Peyer's patch (tissue), 4 donors: ENCODE measurements around the gene HNRNPA2B1. TPM values are rescaled to one million over a fixed set of nuclear protein-coding genes. Genes with fewer than 3 reads are reported as not detected.
"Not testable (repeated sequence)": the region's sequence is repeated elsewhere in the genome, so short reads cannot be mapped to it uniquely, and the experiment has no call there.

Experiments used
- DNase-seq, 3 donors: peaks; one replicate each; pipeline ENCODE4 v3.0.0-alpha.2; 2017 to 2019
- H3K27ac ChIP-seq, 4 donors: fragments of 200-600 bp; sonication (generic); one replicate each; pipeline ENCODE4 v1.5.1; 2016 to 2019
- H3K27me3 ChIP-seq, 2 donors: fragments of 200-600 bp; sonication (generic); one replicate each; pipeline ENCODE4 v1.5.1; 2019
- H3K36me3 ChIP-seq, 3 donors: fragments of 200-600 bp; sonication (generic); one replicate each; pipeline ENCODE4 v1.5.1; 2016 to 2019
- H3K4me1 ChIP-seq, 4 donors: fragments of 200-600 bp; sonication (generic); one replicate each; pipeline ENCODE4 v1.5.1; 2016 to 2019
- H3K4me3 ChIP-seq, 4 donors: fragments of 200-600 bp; sonication (generic); 1 replicate in 3 of 4; 2 replicates in 1 of 4; pipeline ENCODE4 v1.5.1; 2016 to 2019; ENCODE audit warnings: mild to moderate bottlenecking in 1 of 4
- H3K9me3 ChIP-seq, 4 donors: fragments of 200-600 bp; sonication (generic); one replicate each; pipeline ENCODE4 v1.5.1; 2016 to 2019; ENCODE audit warnings: mild to moderate bottlenecking in 1 of 4
- POLR2A ChIP-seq, 2 donors: fragments of 450-650 bp; IDR thresholded peaks; one replicate each; pipeline ENCODE4 v1.5.1; 2017; ENCODE audit warnings: antibody characterized with exemption in 2 of 2, mild to moderate bottlenecking in 2 of 2, moderate library complexity in 2 of 2
- total RNA-seq, 4 donors: library from RNA; depleted of rRNA; stranded (reverse); fragments of >200 nt; gene quantifications; one replicate each; pipeline ENCODE4 v1.1.0, GENCODE V29; 2016
- TF ChIP-seq, protein P1 (sequence below), 6 experiments: fragments of 450-650 bp in 4 of 6; fragments of 200-600 bp in 2 of 6; sonication (generic) in 1 of 6; IDR thresholded peaks; one replicate each; pipeline ENCODE4 v1.5.1; 2017 to 2019; ENCODE audit warnings: antibody characterized with exemption in 6 of 6, mild to moderate bottlenecking in 3 of 6, moderate library complexity in 1 of 6

The HNRNPA2B1 gene
- total RNA-seq, 4 donors from 2014 or later = 184 to 526 (median 228) TPM

DNA sequence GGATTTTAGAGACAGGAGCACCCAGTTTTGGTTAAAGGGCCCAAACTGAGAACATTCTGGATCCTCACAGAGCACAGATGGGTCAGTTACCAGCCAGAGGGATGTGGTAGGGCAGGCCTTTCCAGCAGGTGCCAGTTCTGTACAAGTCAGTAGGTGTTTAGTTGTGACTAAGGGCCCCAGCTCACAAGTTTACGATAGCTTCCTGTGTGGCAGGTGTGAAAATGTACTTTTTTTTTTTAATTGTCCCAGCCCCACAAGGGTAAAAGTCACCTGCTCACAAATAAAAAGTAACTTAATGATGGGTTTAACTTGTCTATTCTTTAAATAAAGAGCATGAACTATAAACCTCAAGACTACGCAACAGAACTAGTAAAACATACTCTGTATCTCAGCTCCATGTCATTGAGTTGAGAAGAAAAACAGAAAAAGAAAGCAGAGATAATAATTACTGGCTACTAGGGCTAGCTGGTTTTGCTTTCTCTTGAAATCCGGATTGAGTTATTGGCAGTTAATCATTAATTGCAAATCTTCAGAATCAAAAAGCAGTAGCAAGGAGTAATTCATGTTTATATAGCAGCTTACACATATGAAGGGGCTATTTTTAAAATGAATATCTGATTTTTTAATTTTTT is 33.1 kb downstream of the HNRNPA2B1 start:
- TF ChIP-seq, protein P1, sequence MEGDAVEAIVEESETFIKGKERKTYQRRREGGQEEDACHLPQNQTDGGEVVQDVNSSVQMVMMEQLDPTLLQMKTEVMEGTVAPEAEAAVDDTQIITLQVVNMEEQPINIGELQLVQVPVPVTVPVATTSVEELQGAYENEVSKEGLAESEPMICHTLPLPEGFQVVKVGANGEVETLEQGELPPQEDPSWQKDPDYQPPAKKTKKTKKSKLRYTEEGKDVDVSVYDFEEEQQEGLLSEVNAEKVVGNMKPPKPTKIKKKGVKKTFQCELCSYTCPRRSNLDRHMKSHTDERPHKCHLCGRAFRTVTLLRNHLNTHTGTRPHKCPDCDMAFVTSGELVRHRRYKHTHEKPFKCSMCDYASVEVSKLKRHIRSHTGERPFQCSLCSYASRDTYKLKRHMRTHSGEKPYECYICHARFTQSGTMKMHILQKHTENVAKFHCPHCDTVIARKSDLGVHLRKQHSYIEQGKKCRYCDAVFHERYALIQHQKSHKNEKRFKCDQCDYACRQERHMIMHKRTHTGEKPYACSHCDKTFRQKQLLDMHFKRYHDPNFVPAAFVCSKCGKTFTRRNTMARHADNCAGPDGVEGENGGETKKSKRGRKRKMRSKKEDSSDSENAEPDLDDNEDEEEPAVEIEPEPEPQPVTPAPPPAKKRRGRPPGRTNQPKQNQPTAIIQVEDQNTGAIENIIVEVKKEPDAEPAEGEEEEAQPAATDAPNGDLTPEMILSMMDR (IDR thresholded peaks at IDR 0.05) = no peak
- TF ChIP-seq POLR2A (IDR thresholded peaks at IDR 0.05) = no peak
- Histone ChIP-seq H3K36me3 (no peaks in the 10 kb centered on the region), H3K27me3 (no peaks in the 10 kb centered on the region), H3K9me3 (no peaks in the 10 kb centered on the region), H3K4me1 (peaks cover 0 to 18% (median 6%) of the 10 kb centered on the region in 4 donors), H3K4me3 (no peak overlapping the region), H3K27ac (peak overlapping the region in 3 of 4 donors; percentile 16 to 51 (median 39))
- DNase-seq = no peak

DNA sequence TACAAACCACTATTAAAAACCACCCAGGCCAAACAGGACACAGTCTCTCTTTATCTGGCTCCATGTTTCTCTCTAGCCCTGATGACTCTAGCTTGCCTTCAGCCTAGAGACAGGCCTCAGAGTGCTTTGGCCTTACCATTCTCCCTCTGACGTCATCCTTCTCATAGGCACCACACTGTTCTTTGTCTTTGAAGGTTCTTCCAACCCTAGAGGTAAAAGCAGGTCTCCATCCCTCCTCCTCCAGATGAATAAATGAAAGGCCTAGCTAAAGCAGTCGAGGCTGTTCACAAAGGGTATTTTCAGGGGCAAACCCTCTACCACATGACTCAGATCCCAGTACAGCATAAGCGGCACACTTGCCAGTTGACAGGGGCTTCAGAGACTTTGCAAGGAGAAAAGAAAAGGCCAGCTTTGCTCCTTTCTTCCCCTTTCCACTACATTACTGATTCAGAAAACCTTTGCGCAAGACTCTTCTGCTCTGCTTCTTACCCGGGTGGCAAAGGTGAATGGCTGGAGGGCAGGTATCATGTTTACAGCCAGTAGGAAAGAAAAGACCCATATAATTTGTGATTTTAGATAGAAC is 33.8 kb downstream of the HNRNPA2B1 start:
- TF ChIP-seq, protein P1 (IDR thresholded peaks at IDR 0.05) = no peak
- TF ChIP-seq POLR2A (IDR thresholded peaks at IDR 0.05) = no peak
- H3K27ac ChIP-seq = peak overlapping the region in 3 of 4 donors; percentile 16 to 51 (median 39)
- no peak overlapping the region for H3K4me3 ChIP-seq
- no peaks in the 10 kb centered on the region for H3K27me3 ChIP-seq
- DNase-seq = no peak
- no peaks in the 10 kb centered on the region for H3K9me3 ChIP-seq
- no peaks in the 10 kb centered on the region for H3K36me3 ChIP-seq
- H3K4me1 ChIP-seq = peaks cover 0 to 18% (median 6%) of the 10 kb centered on the region in 4 donors

DNA sequence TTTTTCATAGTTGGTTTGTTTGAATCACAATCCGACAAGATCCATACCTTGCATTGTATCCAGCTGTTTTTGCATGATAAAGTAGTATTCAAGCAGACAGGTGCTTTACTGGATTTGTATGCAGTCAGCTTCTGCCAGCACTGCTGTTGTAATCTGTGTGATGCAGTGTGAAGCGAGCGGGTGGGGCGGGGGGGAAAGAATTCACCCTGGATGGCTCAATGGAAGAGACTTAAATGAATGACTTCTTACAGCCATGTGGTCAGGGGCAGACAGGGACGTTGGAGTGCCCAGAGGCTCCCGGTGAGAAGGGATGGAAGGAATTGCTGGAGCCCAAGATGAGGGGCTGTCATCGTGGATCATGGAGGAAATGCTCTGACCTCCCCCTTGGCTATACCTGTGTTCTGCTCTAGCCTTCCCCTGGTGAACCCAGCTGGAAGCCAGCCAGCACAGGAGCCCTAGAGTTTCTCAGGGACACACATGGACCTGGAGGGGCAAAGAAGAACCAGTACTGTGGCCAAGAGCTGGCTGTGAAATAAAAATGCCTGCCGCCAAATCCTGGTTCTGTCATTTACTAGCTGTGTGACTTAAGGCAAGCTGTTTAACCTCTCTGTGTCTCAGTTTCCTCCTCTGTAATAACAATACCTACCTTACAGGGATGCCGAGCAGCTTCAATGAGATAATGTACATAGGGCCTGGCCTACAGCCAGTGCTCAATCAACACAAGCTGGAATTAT is 34.4 kb downstream of the HNRNPA2B1 start:
- no peaks in the 10 kb centered on the region for H3K9me3 ChIP-seq
- DNase-seq = no peak
- H3K27ac ChIP-seq = peak overlapping the region in 1 of 4 donors; percentile 51
- H3K36me3 ChIP-seq = no peaks in the 10 kb centered on the region
- H3K4me3 ChIP-seq = no peak overlapping the region
- no peak for TF ChIP-seq POLR2A (IDR thresholded peaks at IDR 0.05)
- TF ChIP-seq, protein P1 (IDR thresholded peaks at IDR 0.05) = no peak
- H3K27me3 ChIP-seq = no peaks in the 10 kb centered on the region
- peaks cover 0 to 18% (median 6%) of the 10 kb centered on the region in 4 donors for H3K4me1 ChIP-seq

DNA sequence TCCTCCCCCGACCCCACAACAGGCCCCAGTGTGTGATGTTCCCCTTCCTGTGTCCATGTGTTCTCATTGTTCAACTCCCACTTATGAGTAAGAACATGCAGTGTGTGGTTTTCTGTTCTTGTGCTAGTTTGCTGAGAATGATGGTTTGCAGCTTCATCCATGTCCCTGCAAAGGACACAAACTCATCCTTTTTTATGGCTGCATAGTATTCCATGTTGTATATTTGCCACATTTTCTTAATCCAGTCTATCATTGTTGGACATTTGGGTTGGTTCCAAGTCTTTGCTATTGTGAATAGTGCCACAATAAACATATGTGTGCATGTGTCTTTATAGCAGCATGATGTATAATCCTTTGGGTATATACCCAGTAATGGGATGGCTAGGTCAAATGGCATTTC is 36.7 kb downstream of the HNRNPA2B1 start:
- H3K27me3 ChIP-seq, DNase-seq, H3K4me3 ChIP-seq, H3K27ac ChIP-seq, H3K9me3 ChIP-seq, H3K36me3 ChIP-seq: not testable (repeated sequence)
- H3K4me1 ChIP-seq = peaks cover 0 to 27% (median 6%) of the 10 kb centered on the region in 4 donors

DNA sequence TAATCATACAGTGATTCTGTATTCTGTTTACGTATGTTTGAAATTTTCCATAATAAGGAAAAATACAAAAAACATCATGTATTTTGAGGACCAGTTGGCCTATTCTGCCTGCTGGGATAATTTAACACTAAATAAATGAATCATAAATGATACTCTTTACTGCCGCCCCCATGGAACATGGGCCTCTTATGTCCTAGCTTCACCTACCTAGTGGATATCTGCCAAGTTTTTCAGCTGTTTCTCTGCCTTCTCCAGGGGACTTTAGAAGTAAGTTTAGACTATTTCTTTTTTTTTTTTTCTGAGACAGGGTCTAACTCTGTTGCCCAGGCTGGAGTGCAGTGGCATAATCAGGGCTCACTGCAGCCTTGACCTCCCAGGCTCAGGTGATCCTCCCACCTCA is 38.1 kb downstream of the HNRNPA2B1 start:
- H3K9me3 ChIP-seq = no peaks in the 10 kb centered on the region
- H3K4me3 ChIP-seq = no peak overlapping the region
- H3K4me1 ChIP-seq = peaks cover 0 to 33% (median 6%) of the 10 kb centered on the region in 4 donors
- no peak for TF ChIP-seq POLR2A (IDR thresholded peaks at IDR 0.05)
- TF ChIP-seq, protein P1 (IDR thresholded peaks at IDR 0.05) = no peak
- H3K27ac ChIP-seq = no peak overlapping the region
- H3K27me3 ChIP-seq = no peaks in the 10 kb centered on the region
- H3K36me3 ChIP-seq = no peaks in the 10 kb centered on the region
- no peak for DNase-seq

DNA sequence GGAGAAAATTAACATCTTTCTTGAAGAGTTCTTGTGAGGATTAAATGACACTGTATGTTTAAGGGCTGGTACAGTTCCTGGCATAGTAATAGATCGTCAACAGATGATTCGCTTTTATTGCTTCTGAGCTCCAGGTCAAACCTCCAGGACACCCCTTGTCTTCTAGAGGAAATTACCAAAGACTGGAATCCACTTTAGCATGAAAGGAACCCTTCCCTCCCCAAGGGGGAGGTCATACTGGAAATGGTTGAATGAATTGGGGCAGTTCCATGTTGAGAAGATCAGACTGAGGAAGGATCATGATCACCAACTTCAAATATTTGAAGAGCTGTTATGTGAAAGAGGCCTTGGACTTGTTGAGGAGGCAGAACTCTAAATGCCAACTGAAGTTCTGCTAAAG is 39.6 kb downstream of the HNRNPA2B1 start:
- Histone ChIP-seq H3K27me3 (no peaks in the 10 kb centered on the region), H3K36me3 (no peaks in the 10 kb centered on the region), H3K4me3 (no peak overlapping the region), H3K9me3 (no peaks in the 10 kb centered on the region), H3K4me1 (peaks cover 0 to 35% (median 4%) of the 10 kb centered on the region in 4 donors), H3K27ac (no peak overlapping the region)
- no peak for DNase-seq
- TF ChIP-seq POLR2A (IDR thresholded peaks at IDR 0.05) = no peak
- TF ChIP-seq, protein P1 (IDR thresholded peaks at IDR 0.05) = no peak
